ENCODE results near the gene EGR4. TPM values are rescaled to one million over a fixed set of nuclear protein-coding genes. Genes with fewer than 3 reads are reported as not detected.

EGR4 gene
- total RNA-seq, 1 donor from 2014 or later = not detected

GRCh38 chr2:73289304-73289703 is 4.0 kb downstream of the EGR4 start:
- Histone ChIP-seq H3K9me3 (no peaks in the 10 kb centered on the region), H3K27ac (no peak overlapping the region), H3K4me3 (no peak overlapping the region), H3K4me1 (peaks cover 19% of the 10 kb centered on the region), H3K36me3 (no peaks in the 10 kb centered on the region), H3K27me3 (peaks cover 68% of the 10 kb centered on the region)
- TF ChIP-seq CTCF (IDR thresholded peaks at IDR 0.05) = no peak
- intact Hi-C loops (cut with DNase I) = no loop called here
- no peak for DNase-seq
- ATAC-seq = no peak

- no peak overlapping the region for H3K27ac ChIP-seq
- no peaks in the 10 kb centered on the region for H3K36me3 ChIP-seq
- ATAC-seq = no peak
- H3K4me3 ChIP-seq = no peak overlapping the region
- DNase-seq = no peak
- no peak for TF ChIP-seq CTCF (IDR thresholded peaks at IDR 0.05)
- intact Hi-C loops (cut with DNase I) = no loop called here
- H3K27me3 ChIP-seq = peaks cover 37% of the 10 kb centered on the region
- H3K4me1 ChIP-seq = peaks cover 18% of the 10 kb centered on the region
- H3K9me3 ChIP-seq = no peaks in the 10 kb centered on the region
Observed at GRCh38 chr2:73286134-73286655, 7.2 kb downstream of the EGR4 start.

GRCh38 chr2:73285159-73285739 is 8.1 kb downstream of the EGR4 start:
- Histone ChIP-seq H3K9me3 (no peaks in the 10 kb centered on the region), H3K4me3 (peak overlapping the region; percentile 72), H3K36me3 (no peaks in the 10 kb centered on the region), H3K27me3 (peaks cover 27% of the 10 kb centered on the region), H3K27ac (no peak overlapping the region), H3K4me1 (peaks cover 15% of the 10 kb centered on the region)
- DNase-seq (no peak), ATAC-seq (peak; percentile 88)
- TF ChIP-seq CTCF (IDR thresholded peaks at IDR 0.05) = no peak
- intact Hi-C loops (cut with DNase I) = no loop called here

- peak; percentile 73 for ATAC-seq
- H3K36me3 ChIP-seq = no peaks in the 10 kb centered on the region
- peaks cover 15% of the 10 kb centered on the region for H3K4me1 ChIP-seq
- TF ChIP-seq CTCF (IDR thresholded peaks at IDR 0.05) = no peak
- intact Hi-C loops (cut with DNase I) = no loop called here
- no peaks in the 10 kb centered on the region for H3K9me3 ChIP-seq
- DNase-seq = peak; percentile 80
- peak within 1 kb of the TSS; percentile 72 for H3K4me3 ChIP-seq
- H3K27me3 ChIP-seq = peaks cover 20% of the 10 kb centered on the region
- no peak within 1 kb of the TSS for H3K27ac ChIP-seq
Observed at GRCh38 chr2:73284296-73285158, 8.8 kb downstream of the EGR4 start, which contains the start of gene FBXO41. Gene FBXO41 (minus strand): TSS chr2:73284478. CDS start chr2:73269630, 14,848 bp downstream.

- intact Hi-C loops (cut with DNase I) = no loop called here
Observed at GRCh38 chr2:73283545-73284295, 9.6 kb downstream of the EGR4 start.

More at GRCh38 chr2:73283545-73284295, 9.6 kb downstream of the EGR4 start:
- TF ChIP-seq CTCF (IDR thresholded peaks at IDR 0.05) = no peak
- Histone ChIP-seq H3K36me3 (no peaks in the 10 kb centered on the region), H3K9me3 (no peaks in the 10 kb centered on the region), H3K27ac (no peak overlapping the region), H3K4me3 (peak overlapping the region; percentile 72), H3K27me3 (peaks cover 13% of the 10 kb centered on the region), H3K4me1 (peaks cover 15% of the 10 kb centered on the region)
- DNase-seq = no peak
- peak; percentile 11 for ATAC-seq

Data from upper lobe of right lung (tissue), 1 donor.